Mesothelial cell of epicardium (in vitro differentiated cells): ENCODE data around the gene NOS3. TPM values are rescaled to one million over a fixed set of nuclear protein-coding genes. Genes with fewer than 3 reads are reported as not detected.

Experiments
- DNase-seq, 2 experiments: peaks; one replicate each; pipeline ENCODE4 v3.0.0; 2021; ENCODE audit warnings: low spot score in 2 of 2; ENCODE audit not compliant: unreplicated experiment in 2 of 2
- H3K27ac Mint-ChIP-seq: 2 replicates; pipeline ENCODE4 v1.8.0; 2021; ENCODE audit warnings: mixed read lengths
- H3K27me3 Mint-ChIP-seq: 2 replicates; pipeline ENCODE4 v1.8.0; 2021; ENCODE audit warnings: low read depth, mixed read lengths
- H3K36me3 Mint-ChIP-seq: 2 replicates; pipeline ENCODE4 v1.8.0; 2021; ENCODE audit warnings: mixed read lengths
- H3K4me1 Mint-ChIP-seq: 2 replicates; pipeline ENCODE4 v1.8.0; 2021; ENCODE audit warnings: mixed read lengths
- H3K4me3 Mint-ChIP-seq: 2 replicates; pipeline ENCODE4 v1.8.0; 2021; ENCODE audit warnings: mild to moderate bottlenecking, moderate library complexity, mixed read lengths
- H3K9me3 Mint-ChIP-seq: 2 replicates; pipeline ENCODE4 v1.8.0; 2021; ENCODE audit warnings: mixed read lengths
- CTCF ChIP-seq: fragments of 200-600 bp; sonication (generic); IDR thresholded peaks from one replicate; pipeline ENCODE4 v1.5.0; 2021; ENCODE audit warnings: antibody characterized with exemption; ENCODE audit not compliant: unreplicated experiment
- total RNA-seq: library from RNA; stranded (reverse); gene quantifications from 3 replicates; pipeline ENCODE4 v1.2.1, GENCODE V29; 2021

Gene NOS3
- total RNA-seq, 1 donor from 2014 or later = 6.0 TPM

GRCh38 chr7:151043959-151044358 is 53.1 kb downstream of the NOS3 start:
- no peak overlapping the region for H3K4me3 Mint-ChIP-seq
- no peak for TF ChIP-seq CTCF
- H3K4me1 Mint-ChIP-seq = peaks cover 22% of the 10 kb centered on the region
- no peaks in the 10 kb centered on the region for H3K9me3 Mint-ChIP-seq
- no peak for DNase-seq
- peaks cover 10% of the 10 kb centered on the region for H3K36me3 Mint-ChIP-seq
- peaks cover 2% of the 10 kb centered on the region for H3K27me3 Mint-ChIP-seq
- no peak overlapping the region for H3K27ac Mint-ChIP-seq

- H3K9me3 Mint-ChIP-seq = no peaks in the 10 kb centered on the region
- H3K4me3 Mint-ChIP-seq = no peak overlapping the region
- no peak for DNase-seq
- no peak for TF ChIP-seq CTCF
- peaks cover 13% of the 10 kb centered on the region for H3K27me3 Mint-ChIP-seq
- no peak overlapping the region for H3K27ac Mint-ChIP-seq
- H3K36me3 Mint-ChIP-seq = peaks cover 10% of the 10 kb centered on the region
- peaks cover 9% of the 10 kb centered on the region for H3K4me1 Mint-ChIP-seq
These were observed 54.4 kb downstream of the NOS3 start for GRCh38 chr7:151045262-151045661.

GRCh38 chr7:151045967-151046366 is 55.1 kb downstream of the NOS3 start:
- DNase-seq = no peak
- TF ChIP-seq CTCF = no peak
- H3K36me3 Mint-ChIP-seq = peaks cover 10% of the 10 kb centered on the region
- H3K9me3 Mint-ChIP-seq = no peaks in the 10 kb centered on the region
- H3K4me3 Mint-ChIP-seq = no peak overlapping the region
- H3K27ac Mint-ChIP-seq = no peak overlapping the region
- H3K27me3 Mint-ChIP-seq = peaks cover 17% of the 10 kb centered on the region
- H3K4me1 Mint-ChIP-seq = peaks cover 9% of the 10 kb centered on the region

DNA sequence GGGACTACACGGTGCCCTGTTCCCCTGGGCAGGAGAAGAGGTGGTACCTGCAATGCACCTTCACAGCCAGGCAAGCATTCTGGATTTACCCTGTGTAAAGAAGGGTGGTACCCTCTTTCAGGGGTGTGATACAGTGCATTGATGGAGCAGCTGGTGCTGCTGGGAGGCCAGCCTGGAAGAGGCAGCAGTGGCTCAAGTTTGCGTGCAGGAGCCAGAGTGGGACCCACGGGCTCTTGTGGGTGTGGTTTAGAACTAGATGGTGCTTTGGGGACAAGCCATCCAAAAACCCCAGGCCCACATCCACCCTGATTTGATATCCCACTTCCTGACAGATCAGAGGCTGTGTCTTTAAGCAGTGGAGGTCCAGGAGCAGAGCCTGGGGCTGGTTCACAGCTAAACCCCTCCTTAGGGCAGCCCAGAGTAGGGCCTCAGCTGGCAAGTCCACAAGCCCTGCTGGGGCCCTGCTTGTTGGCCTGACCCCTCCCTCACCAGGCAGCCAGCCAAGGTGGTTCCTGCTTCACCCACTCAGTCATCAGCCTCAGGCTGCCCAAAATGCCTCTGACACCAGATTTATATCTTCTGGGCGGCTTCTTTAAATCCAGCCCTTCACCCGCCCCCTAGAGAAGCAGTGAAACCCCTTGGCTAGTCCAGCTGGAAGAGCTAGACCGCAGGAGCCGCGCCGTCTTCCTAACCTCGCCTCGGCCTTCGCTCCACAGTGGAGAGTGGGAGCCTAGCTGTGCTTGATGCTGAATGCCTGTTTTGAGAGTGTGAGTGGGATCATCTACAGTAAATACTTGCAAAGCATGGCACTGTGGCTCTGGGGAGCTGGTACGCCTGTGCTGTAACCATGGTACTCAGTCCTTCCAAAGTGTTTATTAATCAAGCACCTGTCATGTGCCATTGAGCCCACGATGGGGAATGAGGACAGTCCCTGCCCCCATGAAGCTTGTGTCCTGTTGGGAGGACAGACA is 56.1 kb downstream of the NOS3 start:
- DNase-seq = no peak
- peaks cover 21% of the 10 kb centered on the region for H3K27me3 Mint-ChIP-seq
- H3K4me3 Mint-ChIP-seq = no peak overlapping the region
- TF ChIP-seq CTCF = no peak
- H3K27ac Mint-ChIP-seq = no peak overlapping the region
- H3K4me1 Mint-ChIP-seq = peaks cover 9% of the 10 kb centered on the region
- peaks cover 6% of the 10 kb centered on the region for H3K36me3 Mint-ChIP-seq
- no peaks in the 10 kb centered on the region for H3K9me3 Mint-ChIP-seq

- no peak for TF ChIP-seq CTCF
- Mint-ChIP-seq H3K4me3 (no peak within 1 kb of the TSS), H3K27ac (no peak within 1 kb of the TSS), H3K36me3 (peaks cover 9% of the 10 kb centered on the region), H3K4me1 (peaks cover 9% of the 10 kb centered on the region), H3K9me3 (no peaks in the 10 kb centered on the region), H3K27me3 (peaks cover 25% of the 10 kb centered on the region)
- no peak for DNase-seq
These were observed 57.4 kb downstream of the NOS3 start, which contains the start of gene ASIC3 for GRCh38 chr7:151047976-151048815. TSS of gene ASIC3 (plus strand) at chr7:151048531. CDS start at chr7:151048886, 355 bp downstream.
